ENCODE results near the gene TUBG1. TPM values are rescaled to one million over a fixed set of nuclear protein-coding genes. Genes with fewer than 3 reads are reported as not detected.

The TUBG1 gene
- total and polyA plus RNA-seq, 2 of the 4 experiments (the other 2 are of a cell fraction): 38.9 to 94.5 TPM

DNA sequence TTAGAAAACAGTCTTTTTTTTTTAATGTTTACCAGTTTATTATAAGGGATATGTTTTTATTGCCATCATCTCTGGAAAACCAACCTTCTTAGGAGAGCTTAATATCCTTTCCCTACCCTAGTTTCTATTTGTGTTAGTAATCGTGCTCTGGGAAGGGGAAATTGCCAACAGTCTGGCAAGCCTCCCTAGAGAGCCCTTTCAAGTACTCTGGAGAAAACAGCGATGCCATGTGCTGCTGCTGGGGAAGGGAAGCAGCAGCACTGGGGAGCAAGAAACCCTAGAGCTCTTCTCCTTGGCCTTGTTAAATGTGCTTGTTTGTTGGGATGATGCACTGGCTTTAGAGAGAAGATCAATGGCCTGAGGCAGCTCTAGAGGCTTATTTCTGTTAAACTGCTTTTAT lies 10.6 kb upstream of the TUBG1 start:
- Histone ChIP-seq H3K56ac (ENCODE audit: extremely low read depth, insufficient read depth, low read length) (no peak overlapping the region), H3K27ac (ENCODE audit: insufficient read depth, low read length) (no peak overlapping the region), H3K4me1 (ENCODE audit: control insufficient read depth, insufficient read depth, low read length) (no peaks in the 10 kb centered on the region), H4K5ac (ENCODE audit: low read depth, low read length) (no peak overlapping the region), H2BK120ac (ENCODE audit: low read depth, low read length) (no peak overlapping the region), H3K79me1 (ENCODE audit: low read depth in 1 of 2, low read length in 2 of 2) (peaks cover 14 to 63% of the 10 kb centered on the region in 2 experiments), H2AFZ (replicated peaks; ENCODE audit: low read length, poor library complexity) (no peak overlapping the region), H2AK5ac (ENCODE audit: low read depth, low read length) (no peak overlapping the region), H3K4ac (ENCODE audit: low read depth, low read length) (no peak overlapping the region), H3K23ac (ENCODE audit: low read depth, low read length) (no peak overlapping the region), H3K18ac (ENCODE audit: low read depth, low read length) (no peak overlapping the region), H3K9me1 (ENCODE audit: insufficient read depth, low read length) (no peaks in the 10 kb centered on the region; the same call in 1 of the 2 replicates), H4K8ac (ENCODE audit: low read depth in 2 of 2, low read length in 2 of 2) (no peak overlapping the region), H2AK9ac (replicated peaks; ENCODE audit: low read depth, low read length, poor library complexity) (no peak overlapping the region), H3K14ac (replicated peaks; ENCODE audit: low read depth, low read length) (no peak overlapping the region), H2BK5ac (ENCODE audit: low read depth, low read length, poor library complexity, severe bottlenecking) (no peak overlapping the region), H4K91ac (ENCODE audit: insufficient read depth, low read depth, low read length) (no peak overlapping the region), H3K9me3 (ENCODE audit: control insufficient read depth, insufficient read depth, low read length) (no peaks in the 10 kb centered on the region), H3K4me2 (ENCODE audit: low read depth, low read length) (no peak overlapping the region), H3K36me3 (ENCODE audit: control insufficient read depth, insufficient read depth, low read length) (peaks cover 8% of the 10 kb centered on the region), H4K20me1 (ENCODE audit: insufficient read depth, low read length) (peaks cover 36% of the 10 kb centered on the region), H3K4me3 (ENCODE audit: insufficient read depth, low read depth, low read length) (no peak overlapping the region), H2BK20ac (ENCODE audit: low read depth, low read length) (no peak overlapping the region), H3K9ac (ENCODE audit: low read depth, low read length) (no peak overlapping the region), H2BK15ac (ENCODE audit: low read depth, low read length) (no peak overlapping the region), H3K27me3 (ENCODE audit: control insufficient read depth, insufficient read depth, low read length) (no peaks in the 10 kb centered on the region)
- in situ Hi-C loops (cut with MboI; ENCODE audit: low sequenced_read_pairs): no loop called here
- DNase-seq (no peak), ATAC-seq (ENCODE audit: low read depth) (no peak)
- POLR2A ChIA-PET (ENCODE audit: unreplicated experiment): interaction anchor here (0.6 kb wide), 1 partner anchor 46 kb away, joined by 7 read pairs; no protein-coding TSS in a partner anchor
- dilution Hi-C loops (cut with HindIII; ENCODE audit: low sequenced_read_pairs, unreplicated experiment): no loop called here
- TF ChIP-seq POLR2A (IDR thresholded peaks at IDR 0.05; ENCODE audit: low read depth, low read length): no peak
- no peak for TF ChIP-seq MAFK (IDR thresholded peaks at IDR 0.05; ENCODE audit: low read depth, low read length)
- TF ChIP-seq RAD21 (IDR thresholded peaks at IDR 0.05; ENCODE audit: low read length): no peak
- TF ChIP-seq CEBPB (IDR thresholded peaks at IDR 0.05; ENCODE audit: low read depth, low read length): no peak
- TF ChIP-seq, protein P1, sequence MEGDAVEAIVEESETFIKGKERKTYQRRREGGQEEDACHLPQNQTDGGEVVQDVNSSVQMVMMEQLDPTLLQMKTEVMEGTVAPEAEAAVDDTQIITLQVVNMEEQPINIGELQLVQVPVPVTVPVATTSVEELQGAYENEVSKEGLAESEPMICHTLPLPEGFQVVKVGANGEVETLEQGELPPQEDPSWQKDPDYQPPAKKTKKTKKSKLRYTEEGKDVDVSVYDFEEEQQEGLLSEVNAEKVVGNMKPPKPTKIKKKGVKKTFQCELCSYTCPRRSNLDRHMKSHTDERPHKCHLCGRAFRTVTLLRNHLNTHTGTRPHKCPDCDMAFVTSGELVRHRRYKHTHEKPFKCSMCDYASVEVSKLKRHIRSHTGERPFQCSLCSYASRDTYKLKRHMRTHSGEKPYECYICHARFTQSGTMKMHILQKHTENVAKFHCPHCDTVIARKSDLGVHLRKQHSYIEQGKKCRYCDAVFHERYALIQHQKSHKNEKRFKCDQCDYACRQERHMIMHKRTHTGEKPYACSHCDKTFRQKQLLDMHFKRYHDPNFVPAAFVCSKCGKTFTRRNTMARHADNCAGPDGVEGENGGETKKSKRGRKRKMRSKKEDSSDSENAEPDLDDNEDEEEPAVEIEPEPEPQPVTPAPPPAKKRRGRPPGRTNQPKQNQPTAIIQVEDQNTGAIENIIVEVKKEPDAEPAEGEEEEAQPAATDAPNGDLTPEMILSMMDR (conservative IDR thresholded peaks at IDR 0.05; ENCODE audit: low read depth, low read length): no peak
- TF ChIP-seq SMC3 (IDR thresholded peaks at IDR 0.05; ENCODE audit: low read depth, low read length): no peak
- no peak for TF ChIP-seq BHLHE40 (IDR thresholded peaks at IDR 0.05; ENCODE audit: low read depth, low read length)
- TF ChIP-seq, protein P2, sequence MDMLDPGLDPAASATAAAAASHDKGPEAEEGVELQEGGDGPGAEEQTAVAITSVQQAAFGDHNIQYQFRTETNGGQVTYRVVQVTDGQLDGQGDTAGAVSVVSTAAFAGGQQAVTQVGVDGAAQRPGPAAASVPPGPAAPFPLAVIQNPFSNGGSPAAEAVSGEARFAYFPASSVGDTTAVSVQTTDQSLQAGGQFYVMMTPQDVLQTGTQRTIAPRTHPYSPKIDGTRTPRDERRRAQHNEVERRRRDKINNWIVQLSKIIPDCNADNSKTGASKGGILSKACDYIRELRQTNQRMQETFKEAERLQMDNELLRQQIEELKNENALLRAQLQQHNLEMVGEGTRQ (IDR thresholded peaks at IDR 0.05; ENCODE audit: low read depth, low read length): no peak
- BruUV-seq (replicated peaks): no TSS peak
- WGBS, 2 experiments (ENCODE audit: extremely low coverage in 2 of 2, insufficient read length in 1 of 2): no CpG with 5 or more reads among the region's 2 CpGs
- intact Hi-C loops (cut with micrococcal nuclease): no loop called here
- CTCF ChIA-PET: no interaction called here
